ENCODE measurements around the gene MCM10.
"Not testable (repeated sequence)": the region's sequence is repeated elsewhere in the genome, so short reads cannot be mapped to it uniquely, and the experiment has no call there.

MCM10 gene

DNA sequence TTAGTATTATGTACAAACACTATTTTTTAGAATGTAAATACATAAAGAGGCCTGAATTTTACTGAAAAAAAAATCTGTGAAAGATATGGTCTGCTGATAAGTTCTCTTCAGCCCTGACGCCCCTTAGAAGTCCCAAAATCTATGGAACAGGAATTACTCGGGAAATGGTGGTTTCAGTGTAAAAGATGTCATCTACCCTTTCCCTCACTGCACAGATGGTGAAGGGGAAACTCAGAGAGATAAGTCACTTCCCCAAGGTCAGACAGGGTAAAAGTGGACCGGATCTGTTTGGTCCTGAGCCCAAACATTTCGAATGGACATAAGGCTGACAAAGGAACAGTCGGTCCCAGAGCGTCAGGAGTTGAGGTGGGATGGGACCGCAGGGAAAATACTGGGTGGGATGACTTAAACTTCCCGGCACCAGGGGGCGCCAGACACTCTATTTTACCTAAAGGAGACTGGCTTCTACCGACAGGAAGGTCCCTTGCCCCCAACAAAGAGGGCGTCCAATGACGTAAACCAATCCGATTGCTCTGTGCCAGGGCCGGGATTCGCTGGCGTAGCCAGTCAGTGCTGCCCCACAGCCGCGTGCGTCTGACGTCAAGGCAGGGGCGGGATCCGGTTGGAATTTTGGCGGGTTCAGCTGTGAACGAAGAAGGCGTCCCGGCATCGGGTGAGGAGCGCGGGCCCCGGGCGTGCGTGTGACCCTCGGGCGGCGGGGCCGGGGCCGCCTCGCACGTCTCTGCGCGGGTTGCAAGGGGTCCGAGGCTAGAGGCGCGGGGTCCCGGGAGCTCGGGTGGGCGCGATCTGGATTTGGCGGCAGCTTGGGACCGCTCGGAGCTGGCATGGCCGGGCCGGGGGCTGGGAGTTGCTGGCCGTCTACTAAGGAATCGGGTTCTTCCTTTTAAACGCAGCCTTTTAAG, at the start of gene MCM10:
Gene MCM10 (plus strand): TSS at position 625 of the 923 bp plus-strand sequence. CDS start 2,645 bp downstream, outside the sequence.
- peak; percentile 100 for DNase-seq (ENCODE audit: low read depth)

DNA sequence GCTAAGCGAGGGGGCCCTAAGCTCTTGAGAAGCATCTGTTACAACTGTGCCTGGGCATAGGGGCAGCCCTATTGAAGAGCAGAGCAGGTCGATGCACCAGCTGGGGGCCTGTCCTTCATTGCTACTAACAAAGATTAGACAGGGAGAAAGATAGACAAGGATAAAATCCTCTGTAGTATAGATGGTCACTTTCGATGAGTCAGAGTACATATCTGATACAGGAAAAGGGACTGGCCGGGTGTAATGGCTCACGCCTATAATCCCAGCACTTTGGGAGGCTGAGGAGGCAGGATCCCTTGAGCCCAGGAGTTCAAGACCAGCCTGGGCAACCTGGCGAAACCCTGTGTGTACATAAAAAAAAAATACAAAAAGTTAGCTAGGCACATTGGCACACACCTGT, 47.8 kb upstream of the MCM10 start:
- DNase-seq (ENCODE audit: low read depth), result no peak

DNA sequence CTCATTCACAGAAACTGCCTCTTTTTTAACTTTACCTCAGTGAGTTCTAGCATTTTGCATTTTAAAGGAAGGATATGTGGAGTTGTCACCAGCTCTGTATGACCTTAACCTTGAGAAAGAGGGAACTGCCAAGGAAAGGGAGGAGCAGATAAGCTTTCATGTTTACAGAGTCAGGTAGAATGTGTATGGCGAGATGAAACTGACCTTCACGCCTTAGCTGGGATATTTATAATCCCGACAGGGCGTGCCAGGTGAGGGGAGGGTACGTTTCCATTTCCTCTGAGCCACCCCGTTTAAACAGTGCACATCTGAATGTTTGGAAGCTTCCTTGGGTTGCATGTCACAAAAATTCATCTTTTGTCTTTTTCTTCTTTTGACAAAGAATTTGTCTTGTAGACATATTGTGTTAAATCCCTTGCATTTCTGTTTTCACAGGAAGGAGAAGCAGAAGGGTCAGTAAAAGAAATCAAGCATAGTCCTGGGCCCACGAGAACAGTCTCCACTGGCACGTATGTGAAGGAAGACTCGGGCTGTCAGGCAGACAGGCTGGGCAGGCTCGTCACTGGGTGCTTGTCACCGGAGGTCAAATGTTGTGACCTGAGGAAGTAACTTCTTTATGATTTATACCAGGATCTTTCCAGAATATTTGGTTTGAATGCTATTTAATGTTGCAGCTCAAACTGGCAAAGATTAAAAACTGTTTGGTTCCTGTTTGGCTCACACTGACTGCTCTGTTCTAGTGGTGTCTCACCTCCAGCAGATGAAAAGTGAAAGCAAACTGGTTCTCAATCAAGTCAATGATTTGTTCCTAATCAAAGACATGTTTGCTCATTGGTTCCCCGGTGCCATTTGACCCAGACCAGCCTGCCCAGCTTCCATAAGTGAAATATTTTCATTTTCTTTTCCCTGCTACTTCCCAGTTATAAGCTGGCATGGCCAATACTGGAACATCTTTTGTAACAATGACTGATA, 45.2 kb upstream of the MCM10 start:
- DNase-seq (ENCODE audit: low read depth), result no peak

DNA sequence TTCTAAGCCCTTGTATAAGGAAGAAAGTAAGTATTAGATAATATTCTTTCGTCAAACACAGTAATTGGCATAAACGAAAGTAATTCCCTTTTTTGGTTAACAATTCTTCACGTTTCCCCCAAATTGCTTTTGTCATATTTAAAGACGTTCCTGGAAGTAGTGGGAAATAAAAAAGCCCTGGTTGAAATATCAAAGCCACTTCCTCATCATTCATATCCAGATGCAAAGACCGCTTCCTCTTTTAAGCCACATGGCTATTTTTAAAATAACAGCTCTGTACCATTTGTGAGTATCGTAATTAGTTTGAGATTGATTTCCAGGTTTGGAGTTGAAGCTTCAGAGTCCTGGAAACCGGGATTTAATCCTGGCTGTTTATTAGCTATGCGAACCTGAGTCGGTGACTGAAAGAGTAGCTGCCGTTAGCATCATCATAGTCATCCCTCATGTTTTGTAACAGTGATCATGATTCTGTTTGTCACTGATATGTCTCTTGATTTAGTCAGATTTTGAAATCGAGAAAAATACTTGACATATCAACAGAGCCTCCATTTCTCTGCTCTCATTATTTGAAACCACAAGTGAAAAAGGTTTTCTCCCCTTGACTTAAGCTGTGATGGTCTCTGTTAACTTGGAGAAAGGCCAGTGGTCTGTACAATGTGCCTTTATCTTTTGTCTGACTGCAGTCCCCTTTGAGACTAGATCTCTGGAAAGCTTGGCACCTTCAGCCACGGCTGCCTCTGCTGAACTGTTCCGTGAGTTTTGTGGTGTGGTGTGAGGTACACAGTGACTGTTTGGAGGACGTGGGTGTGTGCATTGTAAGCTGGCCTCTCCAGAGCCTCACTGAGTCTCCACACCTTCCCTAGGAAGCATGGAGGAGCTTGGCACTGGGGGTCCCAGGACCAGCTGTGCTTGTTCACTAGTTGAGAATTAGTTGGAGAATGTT, 43.2 kb upstream of the MCM10 start:
- DNase-seq (ENCODE audit: low read depth), result no peak

DNA sequence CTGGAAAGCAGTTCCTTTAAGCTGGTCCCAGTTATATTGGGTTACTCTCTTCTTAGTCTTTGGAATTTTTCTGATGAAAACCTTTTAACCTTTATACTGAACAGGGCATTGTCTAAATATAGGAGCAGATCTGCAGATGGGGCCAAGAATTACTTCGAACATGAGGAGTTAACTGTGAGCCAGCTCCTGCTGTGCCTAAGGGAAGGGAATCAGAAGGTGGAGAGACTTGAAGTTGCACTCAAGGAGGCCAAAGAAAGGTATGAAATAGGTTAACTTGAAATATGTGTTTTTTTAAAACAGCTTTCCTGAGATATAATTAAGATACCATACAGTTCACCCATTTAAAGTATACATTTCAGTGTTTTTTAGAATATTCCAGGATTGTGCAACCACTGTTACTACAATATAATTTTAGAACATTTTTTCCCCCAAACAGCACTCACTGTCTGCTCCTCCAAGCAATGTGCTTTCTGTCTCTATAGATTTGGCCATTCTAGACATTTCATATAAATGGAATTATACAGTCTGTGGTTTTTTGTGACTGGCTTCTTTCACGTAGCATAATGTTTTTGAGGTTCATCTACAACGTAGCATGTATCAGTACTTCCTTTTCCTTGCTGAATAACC, 42.5 kb upstream of the MCM10 start:
- no peak for DNase-seq (ENCODE audit: low read depth)

DNA sequence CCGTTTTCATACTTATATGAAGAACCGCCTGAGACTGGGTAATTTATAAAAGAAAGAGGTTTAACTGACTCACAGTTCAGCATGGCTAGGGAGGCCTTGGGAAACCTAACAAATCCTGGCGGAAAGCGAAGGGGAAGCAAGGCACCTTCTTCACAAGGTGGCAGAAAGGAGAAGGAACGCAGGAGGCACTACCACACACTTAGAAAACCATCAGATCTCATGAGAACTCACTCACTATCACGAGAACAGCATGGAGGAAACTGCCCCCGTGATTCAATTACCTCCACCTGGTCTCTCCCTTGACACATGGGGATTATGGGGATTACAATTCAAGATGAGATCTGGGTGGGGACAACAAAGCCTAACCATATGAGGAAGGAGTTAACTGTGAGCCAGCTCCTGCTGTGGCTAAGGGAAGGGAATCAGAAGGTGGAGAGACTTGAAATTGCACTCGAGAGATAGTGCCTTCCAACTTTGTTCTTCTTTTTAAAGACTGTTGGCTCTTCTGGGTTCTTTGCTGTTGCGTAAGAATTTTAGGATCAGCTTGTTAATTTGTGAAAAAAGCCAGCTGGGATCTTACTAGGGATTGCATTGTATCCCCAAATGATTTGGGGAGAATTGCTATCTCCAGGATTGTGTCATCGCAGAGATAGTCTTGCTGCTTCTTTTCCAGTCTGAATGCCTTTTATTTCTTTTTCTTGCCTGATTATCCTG, 40.4 kb upstream of the MCM10 start:
- DNase-seq (ENCODE audit: low read depth), result no peak

DNA sequence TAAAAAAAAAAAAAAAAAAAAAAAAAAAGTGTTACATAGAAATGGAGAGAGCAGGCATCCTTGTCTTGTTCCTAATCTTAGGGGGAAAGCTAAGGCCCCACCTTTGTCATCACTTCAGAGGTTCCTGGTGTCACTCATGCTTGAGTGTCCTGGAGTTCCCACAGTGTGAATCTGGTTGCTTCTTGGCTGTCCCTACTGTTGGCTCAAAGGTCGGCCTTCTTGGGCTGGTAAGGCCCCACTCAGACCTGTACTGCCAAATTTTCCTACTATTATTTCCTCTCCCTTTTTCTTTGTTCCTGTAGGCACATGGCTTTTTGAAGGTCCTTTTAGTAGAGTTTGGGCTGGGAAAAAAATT, 39.9 kb upstream of the MCM10 start:
- no peak for DNase-seq (ENCODE audit: low read depth)

DNA sequence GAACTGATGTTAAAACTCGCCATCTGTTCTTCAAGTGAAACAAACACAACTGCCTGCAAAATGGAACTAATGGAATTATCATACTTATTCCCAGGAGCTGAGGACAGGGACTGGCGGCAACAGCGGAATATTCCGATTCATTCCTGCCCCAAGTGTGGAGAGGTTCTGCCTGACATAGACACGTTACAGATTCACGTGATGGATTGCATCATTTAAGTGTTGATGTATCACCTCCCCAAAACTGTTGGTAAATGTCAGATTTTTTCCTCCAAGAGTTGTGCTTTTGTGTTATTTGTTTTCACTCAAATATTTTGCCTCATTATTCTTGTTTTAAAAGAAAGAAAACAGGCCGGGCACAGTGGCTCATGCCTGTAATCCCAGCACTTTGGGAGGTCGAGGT, 24.7 kb upstream of the MCM10 start:
- no peak for DNase-seq (ENCODE audit: low read depth)

DNA sequence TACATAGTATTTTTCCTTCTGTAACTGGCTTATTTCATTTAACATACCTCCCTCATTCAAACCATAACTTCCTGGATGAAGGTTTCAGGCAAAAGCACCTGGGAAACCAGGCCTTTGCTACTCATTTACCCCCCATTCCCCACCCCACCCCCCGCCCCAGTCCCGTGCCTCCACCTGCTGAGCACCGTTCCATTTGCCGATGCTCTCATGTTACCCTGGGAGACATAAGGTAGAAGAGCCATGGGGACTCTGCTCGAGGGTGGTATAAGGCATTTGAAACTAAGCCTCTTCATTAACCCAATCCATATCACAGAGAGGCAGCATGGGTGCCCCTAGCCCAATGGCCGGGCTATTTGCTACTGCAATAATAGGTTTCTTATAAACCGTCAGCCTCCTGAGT, 22.2 kb upstream of the MCM10 start:
- DNase-seq (ENCODE audit: low read depth), result no peak

DNA sequence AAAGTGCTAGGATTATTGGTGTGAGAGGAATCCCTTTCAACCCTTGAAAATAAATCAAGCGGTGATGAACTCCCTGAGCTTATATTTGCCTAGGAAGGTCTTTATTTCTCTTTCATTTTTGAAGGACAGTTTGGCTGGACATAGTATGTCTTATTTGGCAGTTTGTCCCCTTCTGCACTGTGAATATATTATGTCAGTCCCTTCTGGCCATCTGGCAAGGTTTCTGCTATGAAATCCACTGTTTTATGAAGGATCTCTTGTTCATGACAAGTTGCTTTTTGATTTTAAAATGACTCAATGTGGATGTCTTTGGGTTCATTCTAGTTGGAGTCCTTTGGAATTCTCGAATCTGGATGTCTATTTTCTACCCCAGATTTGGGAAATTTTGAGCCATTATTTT, 21.7 kb upstream of the MCM10 start:
- DNase-seq (ENCODE audit: low read depth), result no peak

DNA sequence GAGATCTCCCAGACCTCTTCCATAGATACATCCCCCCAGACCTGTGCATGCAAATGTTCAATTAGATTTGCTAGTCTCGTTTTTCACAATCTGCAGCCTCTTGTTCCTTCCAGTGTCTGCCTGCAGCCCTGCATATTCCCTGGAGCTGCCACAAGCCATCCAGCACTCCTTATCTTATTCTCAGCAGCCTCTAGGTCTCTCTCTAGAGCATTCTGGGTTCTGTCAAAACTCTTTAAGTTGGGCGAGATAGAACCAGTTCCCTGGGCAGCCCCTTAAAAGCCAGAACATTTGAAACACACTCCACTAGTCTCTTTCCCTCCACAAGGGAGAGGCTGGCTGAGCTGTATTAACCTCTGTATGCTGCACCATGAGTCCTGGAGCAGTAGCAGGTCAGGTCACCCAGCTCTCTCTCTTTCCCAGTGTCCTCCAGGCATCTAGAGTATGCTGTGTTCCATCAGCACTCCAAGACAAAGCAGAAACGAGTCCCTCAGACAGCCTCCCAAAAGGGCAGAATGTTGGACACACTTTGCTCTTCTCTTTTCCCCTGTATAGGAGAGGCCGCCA, 20.6 kb upstream of the MCM10 start:
- no peak for DNase-seq (ENCODE audit: low read depth)

DNA sequence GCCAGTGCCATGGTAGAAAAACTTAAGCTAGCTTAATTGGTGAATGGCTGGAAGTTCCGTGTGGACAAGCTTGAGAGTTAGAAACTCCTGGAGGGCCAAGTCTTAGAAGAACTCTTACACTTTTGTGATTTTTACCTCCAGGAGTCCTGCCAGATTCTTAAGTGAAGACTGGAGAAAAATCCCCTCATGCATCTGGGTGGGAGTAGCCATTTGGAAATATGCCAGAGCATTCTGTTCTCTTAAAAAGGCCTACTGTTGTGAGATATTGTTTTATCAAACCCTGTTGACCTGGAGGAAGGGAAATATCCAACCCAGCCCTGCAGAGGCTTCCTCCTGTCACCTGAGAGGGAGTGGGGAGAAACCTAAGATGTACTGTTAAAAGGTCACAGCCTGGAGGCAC, 17.6 kb upstream of the MCM10 start:
- DNase-seq (ENCODE audit: low read depth), result no peak

DNA sequence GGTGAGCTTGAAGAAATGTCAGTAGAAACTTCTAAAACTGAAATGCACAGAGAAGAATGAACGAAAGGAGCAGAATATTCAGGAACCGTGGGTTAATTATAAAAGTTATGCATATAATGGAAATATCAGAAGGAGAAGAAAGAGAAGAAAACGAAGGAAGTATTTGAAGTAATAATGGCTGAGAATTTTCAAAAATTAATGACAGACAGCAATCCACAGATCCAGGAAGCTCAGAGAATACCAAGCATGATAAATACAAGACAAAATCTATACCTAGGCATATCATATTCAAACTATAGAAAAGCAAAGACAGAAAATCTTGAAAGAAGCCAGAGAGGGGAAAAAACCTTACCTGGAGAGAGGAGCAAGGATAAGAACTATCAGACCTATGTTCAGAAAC, 16.5 kb upstream of the MCM10 start:
- DNase-seq (ENCODE audit: low read depth), result no peak

DNA sequence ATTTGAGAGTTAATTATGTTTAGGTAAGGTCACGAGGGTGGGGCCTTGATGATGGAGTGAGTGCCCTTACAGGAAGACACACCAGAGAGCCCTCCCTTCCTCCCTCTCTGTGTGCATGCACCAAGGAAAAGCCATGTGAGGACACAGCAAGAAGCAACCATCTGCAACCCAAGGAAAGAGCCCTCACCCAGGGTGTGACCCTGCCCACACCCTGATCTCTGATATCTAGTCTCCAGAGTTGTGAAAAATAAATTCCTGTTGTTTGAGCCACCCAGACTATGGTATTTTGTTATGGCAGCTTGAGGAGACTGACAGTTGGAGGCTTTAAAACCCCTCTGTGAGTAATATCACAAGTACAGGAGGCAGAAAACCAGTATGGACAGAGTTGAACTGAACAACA, 15.0 kb upstream of the MCM10 start:
- peak; percentile 34 for DNase-seq (ENCODE audit: low read depth)

DNA sequence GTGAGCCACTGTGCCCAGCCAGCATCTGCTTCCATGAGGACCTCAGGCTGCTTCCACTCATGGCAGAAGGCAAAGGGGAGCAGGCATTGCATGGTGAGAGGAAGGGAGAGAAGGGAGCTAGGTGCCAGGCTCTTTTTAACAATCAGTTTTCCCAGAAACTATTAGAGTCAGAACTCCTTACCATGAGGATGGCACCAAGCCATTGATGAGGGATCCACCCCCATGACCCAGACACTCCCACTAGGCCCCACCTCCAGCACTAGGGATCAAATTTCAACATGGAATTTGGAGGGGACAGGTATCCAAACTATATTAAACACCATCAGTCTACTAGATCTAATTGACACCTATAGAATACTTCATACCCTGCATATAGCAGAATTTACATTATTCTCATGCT, 14.2 kb upstream of the MCM10 start:
- DNase-seq (ENCODE audit: low read depth), result no peak

DNA sequence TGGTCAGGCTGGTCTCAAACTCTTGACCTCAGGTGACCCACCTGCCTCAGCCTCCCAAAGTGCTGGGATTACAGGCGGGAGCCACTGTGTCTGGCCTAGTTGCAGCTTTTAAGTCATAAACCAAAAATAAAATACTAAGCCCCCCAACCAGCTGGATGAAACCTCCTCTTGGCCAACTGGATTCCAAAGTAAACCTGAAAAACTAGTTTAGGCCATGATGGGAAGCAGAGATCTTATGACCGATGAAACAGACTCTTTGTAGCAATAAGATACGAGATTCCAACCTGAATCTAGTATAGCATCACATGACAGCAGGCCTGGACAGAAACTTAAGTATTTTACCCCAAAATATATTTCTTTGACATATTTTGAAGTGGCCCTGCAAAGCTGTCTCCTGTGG, 9.1 kb upstream of the MCM10 start:
- DNase-seq (ENCODE audit: low read depth), result no peak

DNA sequence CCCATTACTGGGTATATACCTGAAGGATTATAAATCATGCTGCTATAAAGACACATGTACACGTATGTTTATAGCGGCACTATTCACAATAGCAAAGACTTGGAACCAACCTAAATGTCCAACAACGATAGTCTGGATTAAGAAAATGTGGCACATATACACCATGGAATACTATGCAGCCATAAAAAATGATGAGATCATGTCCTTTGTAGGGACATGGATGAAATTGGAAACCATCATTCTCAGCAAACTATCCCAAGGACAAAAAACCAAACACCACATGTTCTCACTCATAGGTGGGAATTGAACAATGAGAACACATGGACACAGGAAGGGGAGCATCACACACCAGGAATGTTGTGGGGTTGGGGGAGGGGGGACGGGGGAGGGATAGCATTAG, 5.5 kb upstream of the MCM10 start:
- not testable (repeated sequence) for DNase-seq (ENCODE audit: low read depth)

DNA sequence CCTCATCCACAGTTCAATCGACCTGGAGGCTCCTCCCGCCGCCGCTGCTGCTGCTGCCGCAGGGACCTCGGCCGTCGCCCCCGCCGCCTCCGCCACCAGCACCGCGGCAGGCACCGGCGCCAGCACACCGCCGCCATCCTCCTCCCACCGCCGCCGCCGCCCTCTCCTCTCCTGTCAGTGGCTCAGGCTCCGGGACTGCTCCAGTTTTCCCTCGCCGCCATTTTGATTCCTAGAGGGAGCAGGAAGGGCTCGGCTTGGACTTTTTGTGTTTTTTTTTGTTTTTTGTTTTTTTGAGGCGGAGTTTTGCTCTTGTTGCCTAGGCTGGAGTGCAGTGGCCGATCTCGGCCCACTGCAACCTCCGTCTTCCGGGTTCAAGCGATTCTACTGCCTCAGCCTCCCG, 3.0 kb upstream of the MCM10 start:
- DNase-seq (ENCODE audit: low read depth), result peak; percentile 8

DNA sequence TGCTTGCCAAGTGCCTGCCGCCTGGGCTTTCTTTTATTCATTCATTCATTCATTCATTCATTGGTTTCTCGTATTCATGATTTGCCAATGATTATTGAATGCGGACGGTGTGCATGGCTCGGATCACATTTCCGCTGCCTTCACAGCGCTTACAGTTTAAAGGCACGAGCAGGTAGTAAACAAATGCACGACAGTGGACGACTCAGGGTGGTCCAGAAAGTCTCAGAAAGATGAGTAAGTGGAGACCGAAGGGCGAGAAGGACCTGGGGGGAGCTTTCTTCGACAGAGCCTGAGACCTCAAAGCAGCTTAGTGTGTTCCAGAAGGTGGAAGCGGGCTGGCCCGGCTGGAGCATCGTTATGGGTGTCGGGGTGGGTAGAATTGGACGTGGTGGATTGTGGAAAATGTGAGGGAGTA, 506 bp downstream of the MCM10 start:
- peak; percentile 8 for DNase-seq (ENCODE audit: low read depth)

DNA sequence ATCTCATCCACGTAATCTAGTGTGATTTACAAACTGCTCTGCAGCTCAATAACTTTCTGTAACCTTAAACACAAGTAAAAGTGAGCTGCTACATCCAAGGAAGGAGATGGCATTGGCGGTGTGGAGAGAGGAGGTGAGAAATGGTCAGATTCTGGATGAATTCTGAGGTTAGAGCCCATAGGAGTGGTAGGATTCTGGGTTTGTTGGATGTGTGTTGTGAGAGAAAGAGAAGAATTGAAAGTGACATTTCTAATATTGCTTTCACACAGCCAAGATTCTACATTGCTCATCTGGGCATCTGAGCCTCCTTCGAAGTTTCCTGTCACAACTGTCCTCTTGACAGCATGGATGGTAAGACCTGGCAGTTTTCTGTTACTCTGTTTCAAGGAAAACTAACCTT, 2.5 kb downstream of the MCM10 start:
- DNase-seq (ENCODE audit: low read depth), result no peak

All from EH (cell line).